Breast epithelium (tissue), 4 donors: Measurements from ENCODE around the gene SAFB. TPM values are rescaled to one million over a fixed set of nuclear protein-coding genes. Genes with fewer than 3 reads are reported as not detected.

ENCODE experiments used
- DNase-seq, 2 donors: peaks; one replicate each; pipeline ENCODE4 v3.0.0-alpha.2; 2019; ENCODE audit warnings: low spot score in 2 of 2
- H3K27ac ChIP-seq, 2 donors: fragments of 200-600 bp; sonication (generic) in 1 of 2; one replicate each; pipeline ENCODE4 v1.5.1; 2016 to 2019; ENCODE audit warnings: mild to moderate bottlenecking in 1 of 2
- H3K27me3 ChIP-seq, 2 donors: fragments of 200-600 bp; sonication (generic) in 1 of 2; one replicate each; pipeline versions ENCODE4 v1.5.1 to v1.6.0; 2017 to 2019; ENCODE audit warnings: control low read depth in 1 of 2, mild to moderate bottlenecking in 1 of 2
- H3K36me3 ChIP-seq: fragments of 200-600 bp; one replicate; pipeline ENCODE4 v1.5.1; 2019
- H3K4me1 ChIP-seq, 2 donors: fragments of 200-600 bp; sonication (generic); one replicate each; pipeline ENCODE4 v1.5.1; 2016 to 2019; ENCODE audit warnings: control low read depth in 1 of 2
- H3K4me3 ChIP-seq, 3 donors: fragments of 200-600 bp; sonication (generic); 1 replicate in 2 of 3; 2 replicates in 1 of 3; pipeline ENCODE4 v1.5.1; 2016 to 2019; ENCODE audit warnings: mild to moderate bottlenecking in 3 of 3, moderate library complexity in 2 of 3
- H3K9me3 ChIP-seq, 2 donors: fragments of 200-600 bp; sonication (generic) in 1 of 2; one replicate each; pipeline ENCODE4 v1.5.1; 2016 to 2019; ENCODE audit warnings: control low read depth in 1 of 2
- CTCF ChIP-seq, 3 donors: fragments of 450-650 bp; IDR thresholded peaks; one replicate each; pipeline ENCODE4 v1.5.1; 2016 to 2017; ENCODE audit warnings: antibody characterized with exemption in 3 of 3, mild to moderate bottlenecking in 3 of 3, moderate library complexity in 3 of 3
- POLR2A ChIP-seq: fragments of 450-650 bp; IDR thresholded peaks from one replicate; pipeline ENCODE4 v1.6.1; 2016; ENCODE audit warnings: antibody characterized with exemption, mild to moderate bottlenecking, moderate library complexity
- POLR2AphosphoS5 ChIP-seq, 3 donors: sonication (generic); formaldehyde crosslinking; IDR thresholded peaks; one replicate each; pipeline ENCODE4 v1.6.1; 2017; ENCODE audit warnings: antibody characterized with exemption in 3 of 3
- intact Hi-C: fragments of 100-400 bp; cut with DNase I; formaldehyde crosslinking; loops from one replicate; pipeline ENCODE4 v1.15.1; 2023; ENCODE audit warnings: low total_unique reads
- total RNA-seq, 3 donors: library from RNA; depleted of rRNA; stranded (reverse); fragments of >200 nt; gene quantifications; one replicate each; pipeline ENCODE4 v1.1.0, GENCODE V29; 2016

The SAFB gene
- total RNA-seq: 100 to 1,000 TPM in 2 of 3 donors, 10 to 100 TPM in 1; 64.2 to 112 (median 111) TPM

- peak within 1 kb of the TSS; percentile 88 to 99 (median 99) for H3K4me3 ChIP-seq
- peak; percentile 99 for DNase-seq
- intact Hi-C loops: no loop called here
- no peaks in the 10 kb centered on the region for H3K9me3 ChIP-seq
- no peaks in the 10 kb centered on the region for H3K27me3 ChIP-seq
- peak within 1 kb of the TSS; percentile 95 to 98 for H3K27ac ChIP-seq
- H3K4me1 ChIP-seq: peaks cover 0 to 33% of the 10 kb centered on the region in 2 donors
- TF ChIP-seq POLR2AphosphoS5 (IDR thresholded peaks at IDR 0.05): peak; percentile 87 to 99 (median 90)
- peak in 1 of 3 donors; percentile 13 for TF ChIP-seq CTCF (IDR thresholded peaks at IDR 0.05)
- peak; percentile 95 for TF ChIP-seq POLR2A
- H3K36me3 ChIP-seq: no peaks in the 10 kb centered on the region
Measured at GRCh38 chr19:5622465-5623396, at the start of gene SAFB, which contains the start of gene SAFB2. TSS of gene SAFB (plus strand) at chr19:5623083. CDS start at chr19:5623206, 123 bp downstream. TSS of gene SAFB2 (minus strand) at chr19:5622776. CDS start at chr19:5622715, 61 bp downstream.

GRCh38 chr19:5575590-5575989 is 47.3 kb upstream of the SAFB start:
- Histone ChIP-seq H3K27ac (no peak overlapping the region), H3K4me1 (no peaks in the 10 kb centered on the region), H3K9me3 (no peaks in the 10 kb centered on the region), H3K27me3 (no peaks in the 10 kb centered on the region), H3K4me3 (no peak overlapping the region), H3K36me3 (no peaks in the 10 kb centered on the region)
- TF ChIP-seq POLR2A (no peak), POLR2AphosphoS5 (IDR thresholded peaks at IDR 0.05) (no peak), CTCF (IDR thresholded peaks at IDR 0.05) (no peak)
- intact Hi-C loops: no loop called here
- DNase-seq: no peak

- intact Hi-C loops: no loop called here
- Histone ChIP-seq H3K27me3 (no peaks in the 10 kb centered on the region), H3K4me3 (peak overlapping the region in 2 of 3 donors; percentile 29 to 50), H3K36me3 (no peaks in the 10 kb centered on the region), H3K9me3 (no peaks in the 10 kb centered on the region), H3K4me1 (no peaks in the 10 kb centered on the region), H3K27ac (peak overlapping the region; percentile 4 to 42)
- TF ChIP-seq POLR2AphosphoS5 (IDR thresholded peaks at IDR 0.05) (no peak), CTCF (IDR thresholded peaks at IDR 0.05) (peak; percentile 91 to 96 (median 93))
- peak; percentile 24 to 75 for DNase-seq
Measured at GRCh38 chr19:5578097-5578846, 44.6 kb upstream of the SAFB start.

- no peak for TF ChIP-seq POLR2AphosphoS5 (IDR thresholded peaks at IDR 0.05)
- H3K4me3 ChIP-seq: no peak overlapping the region
- no peaks in the 10 kb centered on the region for H3K9me3 ChIP-seq
- H3K27me3 ChIP-seq: no peaks in the 10 kb centered on the region
- H3K36me3 ChIP-seq: no peaks in the 10 kb centered on the region
- DNase-seq: no peak
- H3K27ac ChIP-seq: no peak overlapping the region
- intact Hi-C loops: no loop called here
- no peaks in the 10 kb centered on the region for H3K4me1 ChIP-seq
Measured at GRCh38 chr19:5579286-5579685, 43.6 kb upstream of the SAFB start.

GRCh38 chr19:5579697-5580096 is 43.2 kb upstream of the SAFB start:
- no peak for DNase-seq
- intact Hi-C loops: no loop called here

More at GRCh38 chr19:5579697-5580096, 43.2 kb upstream of the SAFB start:
- Histone ChIP-seq H3K36me3 (no peaks in the 10 kb centered on the region), H3K27ac (no peak overlapping the region), H3K9me3 (no peaks in the 10 kb centered on the region), H3K4me3 (no peak overlapping the region), H3K27me3 (no peaks in the 10 kb centered on the region), H3K4me1 (no peaks in the 10 kb centered on the region)
- no peak for TF ChIP-seq POLR2A
- no peak for TF ChIP-seq POLR2AphosphoS5 (IDR thresholded peaks at IDR 0.05)
- TF ChIP-seq CTCF (IDR thresholded peaks at IDR 0.05): no peak
